ENCODE data around the gene RSAD2.

Gene RSAD2

DNA sequence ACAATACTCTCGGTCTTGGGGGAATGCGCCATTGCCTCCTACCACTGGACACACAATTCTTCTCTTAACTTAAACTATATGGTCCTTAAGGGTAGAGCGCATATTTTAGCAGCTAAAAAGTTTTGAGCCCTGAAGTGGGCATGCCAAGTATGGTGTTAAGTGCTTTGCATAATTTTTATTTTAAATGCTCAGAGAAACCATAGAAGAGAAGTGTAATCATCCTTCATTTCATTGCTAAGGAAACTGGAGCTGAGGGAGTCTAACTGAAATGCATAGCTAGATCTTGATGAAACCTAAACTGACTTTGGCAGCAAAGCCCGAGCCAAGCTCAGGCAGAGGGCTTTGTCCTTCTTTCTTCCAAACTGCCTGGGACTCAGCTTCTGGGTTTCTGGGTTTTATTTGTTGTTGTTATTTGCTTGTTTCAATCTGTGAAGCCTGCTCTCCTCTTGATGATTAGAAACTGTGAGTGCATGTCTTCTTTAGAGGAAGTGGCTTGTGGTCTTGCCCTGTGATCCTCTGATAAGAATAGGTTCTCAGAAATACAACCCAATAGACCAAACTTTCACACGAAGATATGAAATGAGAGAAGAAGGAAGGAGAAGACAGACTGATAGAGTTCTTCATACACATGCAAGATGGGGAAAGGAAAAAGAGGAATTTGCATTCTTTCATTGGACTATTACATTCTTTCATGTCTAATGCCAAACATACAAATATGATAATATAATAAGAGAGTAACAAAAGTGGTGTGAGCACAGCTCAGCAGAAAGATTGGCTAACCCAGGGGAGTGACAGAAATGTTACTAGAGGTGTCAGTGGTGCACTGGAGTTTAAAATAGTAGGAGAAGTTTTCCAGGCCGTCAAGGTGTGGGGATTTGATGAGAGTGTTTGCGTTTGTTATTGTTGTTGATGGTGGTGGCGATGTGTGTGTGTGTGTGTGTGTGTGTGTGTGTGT is 32.1 kb downstream of the RSAD2 start:
- TF ChIP-seq, protein P1, sequence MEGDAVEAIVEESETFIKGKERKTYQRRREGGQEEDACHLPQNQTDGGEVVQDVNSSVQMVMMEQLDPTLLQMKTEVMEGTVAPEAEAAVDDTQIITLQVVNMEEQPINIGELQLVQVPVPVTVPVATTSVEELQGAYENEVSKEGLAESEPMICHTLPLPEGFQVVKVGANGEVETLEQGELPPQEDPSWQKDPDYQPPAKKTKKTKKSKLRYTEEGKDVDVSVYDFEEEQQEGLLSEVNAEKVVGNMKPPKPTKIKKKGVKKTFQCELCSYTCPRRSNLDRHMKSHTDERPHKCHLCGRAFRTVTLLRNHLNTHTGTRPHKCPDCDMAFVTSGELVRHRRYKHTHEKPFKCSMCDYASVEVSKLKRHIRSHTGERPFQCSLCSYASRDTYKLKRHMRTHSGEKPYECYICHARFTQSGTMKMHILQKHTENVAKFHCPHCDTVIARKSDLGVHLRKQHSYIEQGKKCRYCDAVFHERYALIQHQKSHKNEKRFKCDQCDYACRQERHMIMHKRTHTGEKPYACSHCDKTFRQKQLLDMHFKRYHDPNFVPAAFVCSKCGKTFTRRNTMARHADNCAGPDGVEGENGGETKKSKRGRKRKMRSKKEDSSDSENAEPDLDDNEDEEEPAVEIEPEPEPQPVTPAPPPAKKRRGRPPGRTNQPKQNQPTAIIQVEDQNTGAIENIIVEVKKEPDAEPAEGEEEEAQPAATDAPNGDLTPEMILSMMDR (IDR thresholded peaks at IDR 0.05; ENCODE audit: insufficient read depth, low read length, poor library complexity, severe bottlenecking) = no peak
- DNase-seq (ENCODE audit: extremely low read depth, insufficient read length) = peak; percentile 73
- Histone ChIP-seq H3K27me3 (replicated peaks; ENCODE audit: control insufficient read depth, insufficient read depth, low read length) (no peaks in the 10 kb centered on the region), H3K36me3 (ENCODE audit: control insufficient read depth, insufficient read depth, low read length) (no peaks in the 10 kb centered on the region), H3K4me3 (replicated peaks; ENCODE audit: low read depth, low read length) (peak overlapping the region; percentile 21; the same call in 1 of the 2 replicates)

DNA sequence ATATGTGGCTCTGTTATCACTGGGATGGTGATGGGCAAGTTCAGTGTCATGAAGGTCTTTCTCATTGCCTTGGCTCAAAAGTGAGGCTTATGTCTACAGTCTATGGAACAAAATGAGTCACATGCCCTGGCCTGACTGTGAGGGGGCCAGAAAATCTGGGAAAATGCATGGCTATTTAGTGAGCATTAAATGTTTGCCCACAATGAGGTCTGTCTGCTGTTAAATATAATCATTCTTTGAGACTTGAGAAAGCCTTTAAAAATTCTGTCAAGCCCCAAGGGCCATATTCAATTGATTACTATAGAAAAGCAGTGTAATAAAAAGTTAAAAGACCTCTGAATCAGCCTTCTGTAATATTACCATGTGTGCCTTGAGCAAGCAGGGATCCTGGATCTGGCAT is 34.1 kb downstream of the RSAD2 start:
- H3K4me3 ChIP-seq (replicated peaks; ENCODE audit: low read depth, low read length) = no peak overlapping the region
- DNase-seq (ENCODE audit: extremely low read depth, insufficient read length) = no peak
- TF ChIP-seq, protein P1 (IDR thresholded peaks at IDR 0.05; ENCODE audit: insufficient read depth, low read length, poor library complexity, severe bottlenecking) = no peak
- H3K36me3 ChIP-seq (ENCODE audit: control insufficient read depth, insufficient read depth, low read length) = no peaks in the 10 kb centered on the region
- no peaks in the 10 kb centered on the region for H3K27me3 ChIP-seq (replicated peaks; ENCODE audit: control insufficient read depth, insufficient read depth, low read length)

DNA sequence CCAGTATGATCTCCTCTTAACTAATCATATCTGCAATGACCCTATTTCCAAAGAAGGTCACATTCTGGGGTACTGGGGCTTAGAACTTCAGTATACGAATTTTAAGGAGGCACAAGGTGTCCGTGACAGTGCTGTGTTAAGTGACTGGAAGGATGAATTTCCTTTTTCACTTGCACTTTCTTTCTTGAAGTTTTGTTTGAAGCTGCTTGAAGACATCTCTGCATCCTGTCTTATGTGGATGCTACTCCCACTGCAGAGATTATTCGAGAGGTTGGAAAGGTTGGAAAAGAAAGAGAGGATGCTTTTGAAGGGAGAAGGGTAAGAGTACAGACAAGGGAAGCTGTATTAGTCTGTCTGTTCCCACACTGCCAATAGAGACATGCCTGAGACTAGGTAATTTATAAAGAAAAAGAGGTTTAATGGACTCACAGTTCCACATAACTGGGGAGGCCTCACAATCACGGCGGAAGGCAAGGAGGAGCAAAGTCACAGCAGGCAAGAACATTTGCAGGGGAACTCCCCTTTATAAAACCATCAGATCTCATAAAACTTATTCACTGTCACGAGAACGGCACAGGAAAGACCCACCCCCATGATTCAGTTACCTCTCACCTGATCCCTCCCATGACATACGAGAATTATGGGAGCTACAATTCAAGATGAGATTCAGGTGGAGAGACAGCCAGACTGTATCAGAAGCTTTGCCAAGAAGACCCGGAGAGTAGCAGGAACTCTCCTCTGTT is 36.0 kb downstream of the RSAD2 start:
- Histone ChIP-seq H3K27me3 (replicated peaks; ENCODE audit: control insufficient read depth, insufficient read depth, low read length) (no peaks in the 10 kb centered on the region), H3K36me3 (ENCODE audit: control insufficient read depth, insufficient read depth, low read length) (no peaks in the 10 kb centered on the region), H3K4me3 (replicated peaks; ENCODE audit: low read depth, low read length) (no peak overlapping the region)
- TF ChIP-seq, protein P1 (IDR thresholded peaks at IDR 0.05; ENCODE audit: insufficient read depth, low read length, poor library complexity, severe bottlenecking) = no peak
- DNase-seq (ENCODE audit: extremely low read depth, insufficient read length) = no peak

DNA sequence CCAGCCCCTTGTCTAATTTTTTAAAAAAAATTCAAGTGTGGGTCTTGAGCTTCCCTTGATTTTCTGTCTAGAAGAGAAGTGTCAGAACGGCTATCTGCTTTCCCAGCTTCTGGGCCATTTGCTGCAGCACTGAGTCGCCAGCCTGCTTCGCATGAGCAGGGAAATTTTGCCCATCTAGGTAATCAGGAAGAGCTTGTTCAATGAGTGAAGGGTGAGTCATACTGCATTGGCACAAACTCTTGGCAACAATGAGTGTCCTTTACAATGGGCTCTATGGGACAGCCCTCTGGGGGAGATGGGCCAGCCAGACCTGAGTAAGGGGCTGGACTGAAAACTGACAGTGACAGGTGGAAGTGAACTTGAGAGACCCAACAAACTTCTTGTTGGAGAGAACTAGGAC is 37.3 kb downstream of the RSAD2 start:
- Histone ChIP-seq H3K4me3 (replicated peaks; ENCODE audit: low read depth, low read length) (no peak overlapping the region), H3K27me3 (replicated peaks; ENCODE audit: control insufficient read depth, insufficient read depth, low read length) (no peaks in the 10 kb centered on the region), H3K36me3 (ENCODE audit: control insufficient read depth, insufficient read depth, low read length) (no peaks in the 10 kb centered on the region)
- DNase-seq (ENCODE audit: extremely low read depth, insufficient read length) = no peak
- TF ChIP-seq, protein P1 (IDR thresholded peaks at IDR 0.05; ENCODE audit: insufficient read depth, low read length, poor library complexity, severe bottlenecking) = no peak

DNA sequence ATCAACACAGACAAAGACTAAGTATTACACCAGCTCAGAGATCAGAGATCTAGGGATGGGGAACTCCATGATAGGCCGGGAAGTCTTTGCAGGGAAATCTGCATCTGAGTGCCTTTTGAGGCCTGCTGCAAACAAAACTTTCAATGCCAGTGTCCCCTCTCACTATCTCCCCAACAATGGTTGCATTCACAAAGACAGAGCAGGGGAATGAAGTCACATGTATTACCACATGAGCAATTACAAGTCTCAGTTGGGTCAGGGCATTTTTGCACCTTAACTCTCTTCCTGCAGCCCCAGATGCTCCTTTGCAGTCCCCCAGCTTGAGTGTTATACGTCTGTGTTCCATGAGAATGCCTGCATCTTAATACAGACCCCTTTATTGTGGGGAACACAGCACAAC is 37.8 kb downstream of the RSAD2 start:
- H3K4me3 ChIP-seq (replicated peaks; ENCODE audit: low read depth, low read length) = no peak overlapping the region
- H3K27me3 ChIP-seq (replicated peaks; ENCODE audit: control insufficient read depth, insufficient read depth, low read length) = no peaks in the 10 kb centered on the region
- no peaks in the 10 kb centered on the region for H3K36me3 ChIP-seq (ENCODE audit: control insufficient read depth, insufficient read depth, low read length)
- TF ChIP-seq, protein P1 (IDR thresholded peaks at IDR 0.05; ENCODE audit: insufficient read depth, low read length, poor library complexity, severe bottlenecking) = no peak
- DNase-seq (ENCODE audit: extremely low read depth, insufficient read length) = no peak

All from GM06990 (cell line).